Spinal cord (tissue), 10 donors: ENCODE data around the gene CHRNB1. TPM values are rescaled to one million over a fixed set of nuclear protein-coding genes. Genes with fewer than 3 reads are reported as not detected.

Experiments
- DNase-seq, 6 donors: peaks; one replicate each; pipeline versions ENCODE4 v3.0.0 to v3.0.0-alpha.2; 2013 to 2015; ENCODE audit warnings: low spot score in 6 of 6, low read depth in 4 of 6
- H3K27ac ChIP-seq: one replicate; pipeline ENCODE4 v1.5.1; 2013; ENCODE audit warnings: low read depth, low read length, control low read depth
- H3K27me3 ChIP-seq: one replicate; pipeline ENCODE4 v1.6.1; 2013; ENCODE audit warnings: low read length; ENCODE audit not compliant: control insufficient read depth, insufficient read depth
- H3K36me3 ChIP-seq: one replicate; pipeline ENCODE4 v1.6.1; 2013; ENCODE audit warnings: low read length; ENCODE audit not compliant: control insufficient read depth, insufficient read depth
- H3K4me1 ChIP-seq: one replicate; pipeline ENCODE4 v1.6.1; 2013; ENCODE audit warnings: low read length; ENCODE audit not compliant: control insufficient read depth, insufficient read depth
- H3K4me3 ChIP-seq: one replicate; pipeline ENCODE4 v1.5.1; 2013; ENCODE audit warnings: low read depth, low read length, control low read depth
- H3K9me3 ChIP-seq: one replicate; pipeline ENCODE4 v1.6.1; 2013; ENCODE audit warnings: low read length; ENCODE audit not compliant: control insufficient read depth, insufficient read depth
- WGBS: methylation state at CpG from one replicate; pipeline ENCODE4 v1.1.5; 2013; ENCODE audit warnings: missing lambda C conversion rate; ENCODE audit not compliant: insufficient coverage; 5-methylcytosine and 5-hydroxymethylcytosine counted together
- polyA plus RNA-seq, 2 donors: library from polyadenylated mRNA; unstranded; fragments of 120-200 nt; gene quantifications; one replicate each; pipeline ENCODE4 v1.2.1, GENCODE V29; 2013; ENCODE audit not compliant: insufficient read length in 2 of 2
- total RNA-seq, 2 donors: library from RNA; depleted of rRNA in 1 of 2; stranded (reverse); fragments of 120-200 nt in 1 of 2; fragments of >200 nt in 1 of 2; gene quantifications; one replicate each; pipeline versions ENCODE4 v1.2.3 to v1.2.4, GENCODE V29; 2013 to 2014
- donor health status: healthy.

The CHRNB1 gene
- total and polyA plus RNA-seq, 4 donors = 19.1 to 25.9 (median 20.9) TPM

- Histone ChIP-seq H3K9me3 (no peaks in the 10 kb centered on the region), H3K36me3 (no peaks in the 10 kb centered on the region), H3K4me3 (peak overlapping the region; percentile 47), H3K27ac (peak overlapping the region; percentile 33), H3K4me1 (peaks cover 55% of the 10 kb centered on the region), H3K27me3 (peaks cover 34% of the 10 kb centered on the region)
- no peak for DNase-seq
- WGBS = 4% methylated on average over 49 of the region's 49 CpGs
Measured at GRCh38 chr17:7435676-7436555, 8.9 kb upstream of the CHRNB1 start.

DNA sequence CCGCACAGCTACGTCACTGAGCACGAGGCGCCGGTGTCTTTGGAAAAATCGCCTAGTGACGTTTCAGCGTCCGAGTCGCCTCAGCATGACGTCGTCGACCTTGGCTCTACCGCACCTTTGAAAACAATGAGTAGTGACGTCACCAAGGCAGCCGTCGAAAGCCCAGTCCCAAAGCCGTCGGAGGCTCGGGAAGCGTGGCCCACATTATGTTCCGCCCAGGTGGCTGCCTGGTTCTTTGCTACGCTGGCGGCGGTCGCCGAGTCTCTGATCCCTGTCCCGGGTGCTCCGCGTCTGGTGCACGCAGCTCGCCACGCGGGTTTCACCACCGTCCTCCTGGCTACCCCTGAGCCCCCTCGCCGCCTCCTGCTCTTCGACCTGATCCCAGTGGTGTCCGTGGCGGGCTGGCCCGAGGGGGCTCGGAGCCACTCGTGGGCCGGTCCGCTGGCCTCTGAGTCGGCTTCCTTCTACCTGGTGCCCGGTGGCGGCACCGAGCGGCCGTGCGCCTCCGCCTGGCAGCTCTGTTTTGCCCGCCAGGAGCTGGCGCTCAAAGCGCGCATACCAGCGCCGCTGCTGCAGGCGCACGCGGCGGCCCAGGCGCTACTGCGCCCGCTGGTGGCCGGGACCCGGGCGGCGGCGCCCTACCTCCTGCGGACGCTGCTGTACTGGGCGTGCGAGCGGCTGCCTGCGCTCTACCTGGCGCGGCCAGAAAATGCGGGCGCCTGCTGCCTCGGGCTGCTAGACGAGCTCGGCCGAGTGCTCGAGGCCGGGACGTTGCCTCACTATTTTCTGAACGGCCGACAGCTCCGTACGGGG lies 8.1 kb upstream of the CHRNB1 start:
- 1% methylated on average over 92 of the region's 92 CpGs for whole genome bisulfite sequencing
- peak in 2 of 6 donors; percentile 83 to 90 for DNase-seq
- Histone ChIP-seq H3K9me3 (no peaks in the 10 kb centered on the region), H3K36me3 (no peaks in the 10 kb centered on the region), H3K27me3 (peaks cover 34% of the 10 kb centered on the region), H3K4me1 (peaks cover 64% of the 10 kb centered on the region), H3K4me3 (peak overlapping the region; percentile 55), H3K27ac (peak overlapping the region; percentile 52)

- 8% methylated on average over 26 of the region's 31 CpGs for WGBS
- DNase-seq = no peak
- Histone ChIP-seq H3K27me3 (peaks cover 34% of the 10 kb centered on the region), H3K27ac (peak overlapping the region; percentile 84), H3K4me3 (peak overlapping the region; percentile 55), H3K9me3 (no peaks in the 10 kb centered on the region), H3K4me1 (peaks cover 65% of the 10 kb centered on the region), H3K36me3 (peaks cover under 1% of the 10 kb centered on the region)
Measured at GRCh38 chr17:7437369-7437863, 7.4 kb upstream of the CHRNB1 start.

GRCh38 chr17:7437950-7438614 lies 6.8 kb upstream of the CHRNB1 start:
- Histone ChIP-seq H3K4me3 (peak overlapping the region; percentile 55), H3K27ac (peak overlapping the region; percentile 84), H3K4me1 (peaks cover 65% of the 10 kb centered on the region), H3K27me3 (peaks cover 36% of the 10 kb centered on the region), H3K36me3 (peaks cover 7% of the 10 kb centered on the region), H3K9me3 (no peaks in the 10 kb centered on the region)
- 4% methylated on average over 47 of the region's 48 CpGs for WGBS
- peak in 2 of 6 donors; percentile 84 to 87 for DNase-seq

GRCh38 chr17:7438656-7439460 lies 6.0 kb upstream of the CHRNB1 start:
- no peak for DNase-seq
- WGBS = 24% methylated on average over 8 of the region's 11 CpGs
- peaks cover 9% of the 10 kb centered on the region for H3K36me3 ChIP-seq
- no peaks in the 10 kb centered on the region for H3K9me3 ChIP-seq
- H3K27ac ChIP-seq = peak overlapping the region; percentile 84
- peaks cover 65% of the 10 kb centered on the region for H3K4me1 ChIP-seq
- peaks cover 36% of the 10 kb centered on the region for H3K27me3 ChIP-seq
- H3K4me3 ChIP-seq = peak overlapping the region; percentile 55

DNA sequence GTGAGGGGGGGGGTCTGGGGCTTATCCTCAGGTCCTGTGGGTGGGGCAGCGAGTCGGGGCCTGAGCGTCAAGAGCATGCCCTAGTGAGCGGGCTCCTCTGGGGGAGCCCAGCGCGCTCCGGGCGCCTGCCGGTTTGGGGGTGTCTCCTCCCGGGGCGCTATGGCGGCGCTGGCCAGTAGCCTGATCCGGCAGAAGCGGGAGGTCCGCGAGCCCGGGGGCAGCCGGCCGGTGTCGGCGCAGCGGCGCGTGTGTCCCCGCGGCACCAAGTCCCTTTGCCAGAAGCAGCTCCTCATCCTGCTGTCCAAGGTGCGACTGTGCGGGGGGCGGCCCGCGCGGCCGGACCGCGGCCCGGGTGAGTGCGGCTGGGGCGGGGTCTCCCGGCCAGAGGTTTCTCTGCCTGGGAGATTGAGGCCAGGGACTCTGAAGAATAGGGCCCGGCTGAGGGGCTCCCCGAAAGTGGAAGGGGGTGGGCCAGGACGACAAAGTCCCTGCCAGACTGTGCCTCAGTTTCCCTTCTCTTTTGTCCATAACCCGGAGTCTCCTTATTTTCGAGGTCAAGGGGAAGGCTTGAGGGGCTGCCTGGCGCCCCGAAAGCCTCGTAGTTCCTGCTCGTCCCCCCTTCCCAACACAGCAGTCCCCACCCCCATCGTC lies 5.3 kb upstream of the CHRNB1 start, which contains the start of gene FGF11:
Gene FGF11, plus strand, starts transcription at position 51 of the 651 bp plus-strand sequence. Its CDS starts 109 bp downstream, at position 160.
- Histone ChIP-seq H3K4me3 (peak within 1 kb of the TSS; percentile 77), H3K27ac (peak within 1 kb of the TSS; percentile 86), H3K4me1 (peaks cover 65% of the 10 kb centered on the region), H3K9me3 (no peaks in the 10 kb centered on the region), H3K27me3 (peaks cover 34% of the 10 kb centered on the region), H3K36me3 (peaks cover 9% of the 10 kb centered on the region)
- no peak for DNase-seq
- under 1% methylated on average over 47 of the region's 50 CpGs for WGBS

- Histone ChIP-seq H3K4me3 (peak overlapping the region; percentile 77), H3K27ac (peak overlapping the region; percentile 86), H3K4me1 (peaks cover 67% of the 10 kb centered on the region), H3K9me3 (no peaks in the 10 kb centered on the region), H3K36me3 (peaks cover 9% of the 10 kb centered on the region), H3K27me3 (peaks cover 34% of the 10 kb centered on the region)
- peak in 4 of 6 donors; percentile 78 to 95 (median 89) for DNase-seq
- WGBS = under 1% methylated on average over 45 of the region's 46 CpGs
Measured at GRCh38 chr17:7440113-7440833, 4.6 kb upstream of the CHRNB1 start.

DNA sequence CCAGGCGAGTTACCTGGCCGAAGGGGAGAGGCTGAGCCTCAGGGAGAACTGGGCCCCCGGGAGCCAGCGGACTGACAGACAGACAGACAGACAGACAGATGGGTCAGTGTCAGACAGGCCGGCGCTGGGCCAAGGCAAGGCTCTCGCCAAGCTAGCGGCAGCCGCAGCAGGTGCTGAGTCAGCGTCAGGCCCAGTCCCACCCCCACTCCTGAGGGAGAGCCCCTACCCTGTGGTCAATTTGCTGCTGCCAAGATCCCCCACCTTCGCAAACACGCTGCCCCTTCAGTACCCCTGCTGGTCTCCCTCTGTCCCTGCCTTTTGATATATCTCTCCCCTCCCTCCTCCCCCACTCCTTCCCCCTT lies 4.0 kb upstream of the CHRNB1 start:
- peaks cover 67% of the 10 kb centered on the region for H3K4me1 ChIP-seq
- peaks cover 9% of the 10 kb centered on the region for H3K36me3 ChIP-seq
- H3K27ac ChIP-seq = peak overlapping the region; percentile 86
- WGBS = 0% methylated on average over 10 of the region's 12 CpGs
- H3K27me3 ChIP-seq = peaks cover 34% of the 10 kb centered on the region
- H3K9me3 ChIP-seq = no peaks in the 10 kb centered on the region
- DNase-seq = peak in 1 of 6 donors; percentile 82
- H3K4me3 ChIP-seq = peak overlapping the region; percentile 77
